HG03520 (cell line): ENCODE results near the gene AGPAT4.

Experiments used
- ATAC-seq: cut with Tn5 transposase; IDR thresholded peaks from one replicate; pipeline ENCODE4 v1.9.1; 2021; ENCODE audit warnings: mild to moderate bottlenecking, moderate library complexity; ENCODE audit not compliant: unreplicated experiment

Gene AGPAT4

DNA sequence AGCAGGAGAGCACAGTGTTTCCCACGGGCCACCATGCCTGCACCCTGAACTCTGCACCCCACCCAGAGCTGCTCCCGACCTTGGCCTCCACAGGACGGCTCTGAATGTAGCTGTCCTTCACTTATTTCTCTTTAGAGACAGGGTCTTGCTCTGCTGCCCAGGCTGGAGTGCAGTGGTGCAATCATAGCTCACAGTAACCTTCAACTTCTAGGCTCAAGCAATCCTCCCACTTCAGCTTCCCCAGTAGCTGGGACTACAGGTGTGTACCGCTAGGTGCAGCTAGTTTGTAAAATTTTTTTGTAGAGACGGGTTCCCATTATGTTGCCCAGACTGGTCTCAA is 130.9 kb downstream of the AGPAT4 start:
- ATAC-seq: no peak

DNA sequence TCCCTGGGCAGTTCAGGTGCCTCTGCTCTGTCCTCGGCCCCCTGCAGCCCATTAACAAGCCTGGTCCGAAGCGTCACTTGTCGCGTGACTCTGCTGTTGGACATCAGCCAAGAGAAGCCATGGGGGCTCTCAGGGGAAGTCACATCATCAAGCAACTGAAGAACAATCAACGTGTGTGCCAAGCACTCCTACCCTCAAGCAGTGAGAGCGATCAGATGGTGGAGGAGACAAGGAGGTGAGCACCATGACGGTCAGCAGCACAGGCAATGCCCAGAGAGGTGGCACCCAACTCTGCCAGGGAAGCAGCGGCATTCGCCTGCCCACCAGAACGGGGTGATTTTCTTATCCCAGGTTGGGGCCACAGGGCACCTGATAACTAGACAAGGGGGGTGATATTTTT is 132.7 kb downstream of the AGPAT4 start:
- ATAC-seq: no peak

DNA sequence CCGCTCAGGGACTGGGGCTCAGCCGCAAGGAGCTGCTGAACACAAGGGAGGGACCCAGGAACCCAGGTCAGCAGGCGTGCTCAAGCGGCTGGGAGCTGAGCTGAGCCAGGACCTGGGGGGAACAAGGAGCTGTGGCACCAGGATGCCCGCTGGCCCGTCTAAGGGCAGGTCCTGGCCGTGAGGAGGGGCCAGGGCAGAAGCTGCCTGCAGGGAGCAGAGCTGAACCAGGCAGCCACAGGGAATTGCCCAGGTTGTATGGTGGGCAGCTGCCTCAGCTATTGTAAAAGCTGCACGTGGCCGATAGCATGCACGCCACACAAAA is 133.3 kb downstream of the AGPAT4 start:
- no peak for ATAC-seq

- ATAC-seq: no peak
Measured at GRCh38 chr6:161139766-161140553, 133.9 kb downstream of the AGPAT4 start.

GRCh38 chr6:161139304-161139765 is 134.5 kb downstream of the AGPAT4 start:
- no peak for ATAC-seq

DNA sequence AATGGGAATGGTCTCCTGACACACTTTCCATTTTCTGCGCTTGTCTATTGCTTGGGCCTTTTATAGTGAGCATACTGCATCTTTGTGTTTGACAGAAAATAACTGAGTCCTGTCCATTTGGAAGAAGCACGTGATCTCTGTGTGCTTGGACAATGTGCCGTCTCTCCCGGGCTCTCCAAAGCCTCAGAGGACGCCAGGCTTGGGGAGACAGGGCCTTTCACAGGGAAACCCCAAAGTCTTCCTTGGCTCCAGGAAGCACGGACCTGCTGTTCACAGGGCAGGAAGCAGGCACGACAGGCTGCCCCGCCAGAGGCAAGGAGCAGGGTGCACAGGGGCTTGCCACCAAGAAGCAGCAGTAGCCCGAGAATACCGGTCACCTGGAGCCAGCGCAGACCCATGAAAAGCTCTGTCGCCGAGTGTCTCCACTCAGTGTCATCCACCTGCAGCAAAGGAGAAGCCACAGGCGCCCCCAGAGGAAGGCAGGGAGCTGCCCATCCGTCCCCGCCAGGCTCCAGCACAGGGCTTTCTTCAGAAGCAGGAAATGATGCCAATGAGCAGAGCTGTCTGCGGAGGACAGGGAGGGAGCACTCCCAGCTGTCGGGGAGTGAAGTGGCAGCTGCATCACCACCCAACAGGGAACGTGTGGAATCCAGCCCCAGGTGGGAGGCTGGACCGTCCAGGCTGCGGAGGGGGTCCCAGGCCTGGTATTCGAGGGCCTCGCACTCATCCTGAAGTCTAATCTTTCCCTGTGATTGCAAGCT is 135.1 kb downstream of the AGPAT4 start:
- no peak for ATAC-seq

DNA sequence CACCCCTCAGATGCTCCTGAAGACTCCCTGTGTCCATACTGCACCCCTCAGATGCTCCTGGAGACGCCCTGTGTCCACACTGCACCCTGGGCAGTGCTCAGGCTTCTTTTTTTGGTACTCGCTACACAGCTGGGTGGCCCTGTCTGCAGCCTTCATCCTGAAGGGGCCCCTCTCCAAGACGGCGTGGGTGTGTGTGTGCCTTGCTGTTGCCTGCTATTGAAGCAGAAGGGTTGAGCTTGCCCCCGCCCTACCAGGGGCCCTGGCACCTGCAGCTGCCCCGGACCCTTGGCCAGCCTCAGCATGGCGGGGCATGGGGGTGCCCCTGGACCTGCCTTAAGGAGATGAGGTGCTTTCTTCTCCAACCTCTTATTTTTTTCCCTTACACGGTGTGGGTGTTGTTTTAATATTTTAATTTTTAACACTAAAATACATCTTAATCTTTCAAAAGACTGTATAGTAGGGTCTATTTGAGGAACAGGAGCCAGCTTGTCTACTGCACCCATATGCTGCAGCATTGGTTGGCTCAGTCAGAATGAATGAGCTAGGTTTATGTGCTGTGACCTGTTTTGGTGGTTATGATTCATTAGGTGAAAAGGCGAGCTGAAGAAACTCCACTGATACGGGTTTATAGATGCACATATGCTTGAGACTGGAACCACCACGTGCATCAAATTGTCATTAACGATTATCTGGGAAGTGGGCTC is 135.9 kb downstream of the AGPAT4 start:
- ATAC-seq: no peak

GRCh38 chr6:161137320-161137719 is 136.5 kb downstream of the AGPAT4 start:
- ATAC-seq: no peak

GRCh38 chr6:161136655-161137054 is 137.2 kb downstream of the AGPAT4 start:
- ATAC-seq: no peak

- no peak for ATAC-seq
Measured at GRCh38 chr6:161135695-161136591, 137.9 kb downstream of the AGPAT4 start.

- no peak for ATAC-seq
Measured at GRCh38 chr6:161134550-161135298, 139.1 kb downstream of the AGPAT4 start.

- no peak for ATAC-seq
Measured at GRCh38 chr6:161133963-161134362, 139.9 kb downstream of the AGPAT4 start.

- no peak for ATAC-seq
Measured at GRCh38 chr6:161132384-161132783, 141.5 kb downstream of the AGPAT4 start.

DNA sequence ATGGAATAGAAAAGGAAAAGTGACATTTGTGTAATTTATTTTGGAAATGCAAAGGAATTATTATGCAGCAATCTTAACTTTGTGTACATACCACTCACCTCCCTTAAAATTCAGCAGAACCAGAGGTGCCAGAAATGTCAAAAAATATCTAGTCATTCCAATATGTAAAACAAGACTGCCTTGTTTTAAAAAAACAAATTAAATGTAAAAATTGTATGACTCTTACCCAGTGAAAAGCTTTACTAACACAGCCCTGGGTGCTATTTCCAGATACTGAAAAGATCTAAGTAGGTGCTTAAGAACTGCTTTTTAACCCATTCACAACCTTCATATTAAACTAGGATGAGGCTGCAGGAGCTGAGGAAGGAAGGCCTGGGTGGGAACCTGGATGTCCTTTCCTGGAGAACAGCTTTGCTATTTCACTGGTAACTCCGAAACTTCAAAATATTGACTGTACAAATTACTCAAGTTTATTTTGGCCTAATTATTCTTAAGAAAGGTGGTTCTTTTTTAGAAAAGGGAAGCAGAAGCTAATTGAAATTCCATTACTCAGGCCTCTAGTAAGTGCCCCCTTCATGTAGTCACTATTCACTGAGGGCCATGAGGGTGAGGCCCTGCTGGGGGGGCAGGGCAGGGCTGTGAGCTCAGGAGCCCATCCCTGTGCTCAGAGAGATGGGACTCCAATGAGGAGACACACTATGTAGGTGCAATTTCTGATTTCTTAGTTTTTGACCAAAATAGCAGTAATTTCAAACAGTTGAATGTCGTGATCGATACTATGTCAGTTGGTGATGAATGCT is 142.7 kb downstream of the AGPAT4 start:
- no peak for ATAC-seq

- ATAC-seq: no peak
Measured at GRCh38 chr6:161130541-161130940, 143.3 kb downstream of the AGPAT4 start.

DNA sequence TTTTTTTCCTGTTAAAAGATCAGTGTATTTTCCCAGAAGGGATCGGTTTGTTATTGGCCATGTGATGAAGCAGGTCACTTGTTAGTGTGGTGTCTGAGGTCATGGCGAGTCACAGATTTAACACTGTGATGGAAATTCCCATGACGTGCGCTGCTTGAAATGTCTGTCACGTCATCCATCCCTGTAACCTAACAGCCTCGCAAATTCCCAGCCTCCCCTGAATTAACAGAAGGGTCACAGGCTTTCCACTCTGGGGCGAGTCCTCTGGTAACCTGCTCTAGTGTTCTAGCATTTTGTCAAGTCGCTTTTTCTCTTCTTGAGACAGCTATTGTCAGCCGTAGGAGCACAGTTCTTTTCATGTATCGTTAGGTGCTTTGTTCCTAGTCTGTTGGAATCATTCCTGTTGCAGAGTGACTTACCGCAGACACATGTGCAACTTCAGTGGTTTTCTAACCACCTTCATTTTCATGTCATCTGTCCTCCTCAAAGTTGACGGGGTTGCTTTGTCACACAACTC is 145.1 kb downstream of the AGPAT4 start:
- no peak for ATAC-seq

GRCh38 chr6:161128230-161128629 is 145.6 kb downstream of the AGPAT4 start:
- no peak for ATAC-seq

- ATAC-seq: no peak
Measured at GRCh38 chr6:161127071-161127740, 146.7 kb downstream of the AGPAT4 start.

DNA sequence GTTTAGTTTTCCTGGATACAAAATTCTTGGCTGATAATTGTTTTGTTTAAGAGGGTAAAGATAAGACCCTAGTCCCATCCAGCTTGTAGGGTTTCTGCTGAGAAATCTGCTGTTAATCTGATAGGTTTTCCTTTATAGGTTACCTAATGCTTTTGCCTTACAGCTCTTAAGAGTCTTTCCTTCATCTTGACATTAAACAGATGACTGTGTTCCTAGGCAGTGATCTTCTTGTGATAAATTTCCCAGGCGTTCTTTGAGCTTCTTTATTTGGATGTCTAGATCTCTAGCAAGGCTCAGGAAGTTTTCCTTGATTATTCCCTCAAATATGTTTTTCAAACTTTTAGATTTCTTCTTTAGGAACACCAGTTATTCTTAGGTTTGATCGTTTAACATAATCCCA is 148.3 kb downstream of the AGPAT4 start:
- ATAC-seq: no peak
